Keratinocyte (primary cell): Measurements from ENCODE around the gene ENG. TPM values are rescaled to one million over a fixed set of nuclear protein-coding genes. Genes with fewer than 3 reads are reported as not detected.
"Not testable (repeated sequence)": the region's sequence is repeated elsewhere in the genome, so short reads cannot be mapped to it uniquely, and the experiment has no call there.

Experiments used
- DNase-seq: peaks from one replicate; pipeline ENCODE4 v3.0.0-alpha.2; 2011; ENCODE audit warnings: low read depth, missing footprints, low spot score
- FAIRE-seq: peaks from 2 replicates; lab custom pipeline; 2011; peaks lifted over from hg19 to GRCh38; lab: Jason Lieb, UNC
- H2AFZ ChIP-seq: 2 replicates; pipeline ENCODE4 v1.6.0; 2012; ENCODE audit warnings: low read length, control low read depth, inconsistent platforms; ENCODE audit not compliant: control insufficient read depth
- H3K27ac ChIP-seq: 2 replicates; pipeline ENCODE4 v1.5.1; 2011; ENCODE audit warnings: low read length; ENCODE audit not compliant: control insufficient read depth, insufficient read depth
- H3K27me3 ChIP-seq: 3 replicates; pipeline ENCODE4 v1.6.0; 2011; ENCODE audit warnings: low read length; ENCODE audit not compliant: control insufficient read depth, insufficient read depth; ENCODE audit errors: extremely low read depth
- H3K36me3 ChIP-seq, 2 experiments: 2 replicates in 1 of 2; 3 replicates in 1 of 2; pipeline ENCODE4 v1.5.1; 2011; ENCODE audit warnings: low read length in 2 of 2, mild to moderate bottlenecking in 1 of 2; ENCODE audit not compliant: control insufficient read depth in 2 of 2, insufficient read depth in 2 of 2; ENCODE audit errors: extremely low read depth in 1 of 2
- H3K4me1 ChIP-seq: 3 replicates; pipeline ENCODE4 v1.5.1; 2011; ENCODE audit warnings: low read length; ENCODE audit not compliant: control insufficient read depth, insufficient read depth; ENCODE audit errors: extremely low read depth
- H3K4me2 ChIP-seq: 3 replicates; pipeline ENCODE4 v1.6.0; 2011; ENCODE audit warnings: low read depth, low read length; ENCODE audit not compliant: control insufficient read depth, insufficient read depth; ENCODE audit errors: extremely low read depth
- H3K4me3 ChIP-seq, 3 experiments: fragments of 200-600 bp in 1 of 3; sonication (generic) in 1 of 3; 2 replicates in 2 of 3; 3 replicates in 1 of 3; pipeline ENCODE4 v1.5.1; 2011 to 2016; ENCODE audit warnings: low read length in 3 of 3, mild to moderate bottlenecking in 3 of 3, control low read depth in 2 of 3, inconsistent platforms in 1 of 3, low read depth in 1 of 3, mixed read lengths in 1 of 3, mixed run types in 1 of 3, moderate library complexity in 1 of 3; ENCODE audit not compliant: control insufficient read depth in 2 of 3, insufficient read depth in 2 of 3; ENCODE audit errors: extremely low read depth in 1 of 3
- H3K79me2 ChIP-seq: 2 replicates; pipeline ENCODE4 v1.6.0; 2012; ENCODE audit warnings: low read length; ENCODE audit not compliant: control insufficient read depth, insufficient read depth
- H3K9ac ChIP-seq: 3 replicates; pipeline ENCODE4 v1.6.0; 2011; ENCODE audit warnings: low read length; ENCODE audit not compliant: control insufficient read depth, insufficient read depth; ENCODE audit errors: extremely low read depth
- H3K9me1 ChIP-seq: 3 replicates; pipeline ENCODE4 v1.6.0; 2011; ENCODE audit warnings: low read length; ENCODE audit not compliant: control insufficient read depth, insufficient read depth; ENCODE audit errors: extremely low read depth
- H3K9me3 ChIP-seq: 2 replicates; pipeline ENCODE4 v1.5.1; 2012; ENCODE audit warnings: low read depth, low read length; ENCODE audit not compliant: control insufficient read depth
- H4K20me1 ChIP-seq: 3 replicates; pipeline ENCODE4 v1.6.0; 2011; ENCODE audit warnings: low read length; ENCODE audit not compliant: control insufficient read depth, insufficient read depth; ENCODE audit errors: extremely low read depth
- CTCF ChIP-seq, 3 experiments: IDR thresholded peaks in 1 of 3; conservative IDR thresholded peaks in 1 of 3; optimal IDR thresholded peaks in 1 of 3; 2 replicates in 2 of 3; 3 replicates in 1 of 3; pipeline versions ENCODE3 to v1.5.1; 2011; ENCODE audit warnings: low read length in 3 of 3, mild to moderate bottlenecking in 3 of 3, moderate library complexity in 2 of 3, control low read depth in 1 of 3, inconsistent platforms in 1 of 3; ENCODE audit not compliant: insufficient read depth in 2 of 3; ENCODE audit errors: extremely low read depth in 1 of 3
- EZH2 ChIP-seq: IDR thresholded peaks from one replicate; pipeline ENCODE4 v1.6.1; 2012; ENCODE audit warnings: inconsistent platforms, mild to moderate bottlenecking, low read length, moderate library complexity
- dilution Hi-C: fragments of 300-500 bp; cut with MboI; formaldehyde crosslinking; loops from one replicate; pipeline ENCODE4 v1.7.0; 2020; ENCODE audit warnings: low sequenced_read_pairs; ENCODE audit not compliant: extremely low pct_ligation_motif_present
- polyA plus RNA-seq, 5 experiments: library from polyadenylated mRNA; depleted of rRNA in 3 of 5; stranded (reverse) in 3 of 5; stranded (forward) in 1 of 5; unstranded in 1 of 5; fragments of >200 nt; gene quantifications; 1 replicate in 1 of 5; 2 replicates in 3 of 5; 3 replicates in 1 of 5; pipeline versions ENCODE4 v1.2.1 to v1.2.3, GENCODE V29; 2011 to 2012; ENCODE audit warnings: missing spikeins in 2 of 5, low read depth in 1 of 5, low replicate concordance in 1 of 5

The ENG gene
- polyA plus RNA-seq, 1 donor (not counting 4 experiments of a cell fraction or from before 2014, with no cell fraction given), result 0.22 TPM

- TF ChIP-seq EZH2 (no peak), CTCF (optimal IDR thresholded peaks at IDR 0.05 in 1 of 3, IDR thresholded peaks at IDR 0.05 in 1 of 3, conservative IDR thresholded peaks at IDR 0.05 in 1 of 3; ENCODE audit: extremely low read depth in 1 of 3, insufficient read depth in 2 of 3, low read length in 3 of 3) (no peak)
- H3K9me1 ChIP-seq, result no peaks in the 10 kb centered on the region
- H3K4me3 ChIP-seq, result no peak overlapping the region
- no peak for FAIRE-seq
- peaks cover 10% of the 10 kb centered on the region for H3K9me3 ChIP-seq
- no peak overlapping the region for H3K4me2 ChIP-seq
- no peaks in the 10 kb centered on the region for H4K20me1 ChIP-seq
- no peaks in the 10 kb centered on the region for H3K27me3 ChIP-seq
- H3K79me2 ChIP-seq, result no peaks in the 10 kb centered on the region
- DNase-seq, result no peak
- H3K9ac ChIP-seq, result no peak overlapping the region
- H3K27ac ChIP-seq, result no peak overlapping the region
- dilution Hi-C loops, result no loop called here
- H3K36me3 ChIP-seq, result no peaks in the 10 kb centered on the region
- no peak overlapping the region for H2AFZ ChIP-seq
- H3K4me1 ChIP-seq, result peaks cover 4% of the 10 kb centered on the region
Measured at GRCh38 chr9:127847178-127847510, 7.3 kb downstream of the ENG start.

- TF ChIP-seq CTCF (optimal IDR thresholded peaks at IDR 0.05 in 1 of 3, IDR thresholded peaks at IDR 0.05 in 1 of 3, conservative IDR thresholded peaks at IDR 0.05 in 1 of 3; ENCODE audit: extremely low read depth in 1 of 3, insufficient read depth in 2 of 3, low read length in 3 of 3) (no peak), EZH2 (no peak)
- no peak for FAIRE-seq
- Histone ChIP-seq H3K9ac (no peak overlapping the region), H2AFZ (no peak overlapping the region), H4K20me1 (no peaks in the 10 kb centered on the region), H3K4me2 (no peak overlapping the region), H3K36me3 (no peaks in the 10 kb centered on the region), H3K9me3 (peaks cover 10% of the 10 kb centered on the region), H3K4me1 (peaks cover 4% of the 10 kb centered on the region), H3K9me1 (no peaks in the 10 kb centered on the region), H3K27ac (no peak overlapping the region), H3K27me3 (no peaks in the 10 kb centered on the region), H3K4me3 (no peak overlapping the region), H3K79me2 (no peaks in the 10 kb centered on the region)
- DNase-seq, result no peak
- dilution Hi-C loops, result no loop called here
Measured at GRCh38 chr9:127846443-127847177, 7.8 kb downstream of the ENG start.

- H3K79me2 ChIP-seq, DNase-seq, H3K4me3 ChIP-seq, H3K9me1 ChIP-seq, H3K9me3 ChIP-seq, H3K27me3 ChIP-seq, H3K4me2 ChIP-seq, H3K4me1 ChIP-seq, H4K20me1 ChIP-seq, FAIRE-seq, H2AFZ ChIP-seq, H3K9ac ChIP-seq, H3K36me3 ChIP-seq, H3K27ac ChIP-seq, dilution Hi-C loops: not testable (repeated sequence)
Measured at GRCh38 chr9:127845619-127846018, 8.8 kb downstream of the ENG start.
